Heart left ventricle (tissue), 16 donors: ENCODE data around the gene STK36. TPM values are rescaled to one million over a fixed set of nuclear protein-coding genes. Genes with fewer than 3 reads are reported as not detected.

ENCODE experiments used
- ATAC-seq, 4 donors: fragments of 200-7000 bp; cut with Tn5 transposase; one replicate each; pipeline ENCODE4 v1.9.1; 2020 to 2022; ENCODE audit warnings: moderate library complexity in 4 of 4, mild to moderate bottlenecking in 3 of 4, moderate number of reproducible peaks in 1 of 4
- DNase-seq, 5 donors: peaks; one replicate each; pipeline ENCODE4 v3.0.0-alpha.2; 2020
- H3K27ac ChIP-seq, 12 donors: fragments of 200-600 bp; sonication (generic) in 4 of 12; one replicate each; pipeline versions ENCODE4 v1.5.0 to v1.8.0; 2016 to 2022; ENCODE audit warnings: mild to moderate bottlenecking in 2 of 12
- H3K27me3 ChIP-seq, 9 donors: fragments of 200-600 bp; sonication (generic) in 2 of 9; one replicate each; pipeline versions ENCODE4 v1.5.1 to v1.8.0; 2016 to 2022; ENCODE audit warnings: mild to moderate bottlenecking in 3 of 9
- H3K36me3 ChIP-seq, 9 donors: fragments of 200-600 bp; sonication (generic) in 2 of 9; one replicate each; pipeline versions ENCODE4 v1.5.0 to v1.8.0; 2018 to 2022; ENCODE audit warnings: mild to moderate bottlenecking in 2 of 9
- H3K4me1 ChIP-seq, 12 donors: fragments of 200-600 bp; sonication (generic) in 4 of 12; one replicate each; pipeline versions ENCODE4 v1.5.0 to v1.8.0; 2016 to 2022; ENCODE audit warnings: mild to moderate bottlenecking in 3 of 12
- H3K4me3 ChIP-seq, 12 donors: fragments of 200-600 bp; sonication (generic) in 4 of 12; one replicate each; pipeline versions ENCODE4 v1.5.0 to v1.8.0; 2017 to 2022; ENCODE audit warnings: mild to moderate bottlenecking in 9 of 12, moderate library complexity in 4 of 12
- H3K9me3 ChIP-seq, 12 donors: fragments of 200-600 bp; sonication (generic) in 4 of 12; one replicate each; pipeline versions ENCODE4 v1.5.0 to v1.8.0; 2016 to 2022; ENCODE audit warnings: mild to moderate bottlenecking in 1 of 12
- POLR2A ChIP-seq, 2 donors: fragments of 450-650 bp; IDR thresholded peaks; one replicate each; pipeline ENCODE4 v1.6.1; 2017; ENCODE audit warnings: antibody characterized with exemption in 2 of 2, mild to moderate bottlenecking in 2 of 2, moderate library complexity in 2 of 2
- WGBS, 4 donors: extraction: QIAGEN DNeasy Blood & Tissue Kit in 2 of 4; methylation state at CpG; one replicate each; pipeline versions ENCODE4 v1.1.5 to v1.1.7; 2013 to 2018; 5-methylcytosine and 5-hydroxymethylcytosine counted together
- intact Hi-C, 10 donors: fragments of 100-400 bp; cut with DNase I; formaldehyde crosslinking; loops; one replicate each; pipeline versions ENCODE4 v1.11.1 to v1.14.2; 2022
- polyA plus RNA-seq, 2 donors: library from polyadenylated mRNA; stranded (reverse); fragments of 200-250 nt; gene quantifications; one replicate each; pipeline ENCODE4 v1.2.3, GENCODE V29; 2013
- total RNA-seq, 9 donors: library from RNA; depleted of rRNA in 2 of 9; stranded (reverse); fragments of >200 nt in 2 of 9; fragmentation: NEBNext Ultra II Directional in 3 of 9; extraction: Animal tissue kit (Norgen Biotek cat#: 25700) in 3 of 9; gene quantifications; one replicate each; pipeline versions ENCODE4 v1.1.0 to v1.2.4, GENCODE V29; 2016 to 2023
- TF ChIP-seq, protein P1 (sequence below), 12 donors: fragments of 200-600 bp; sonication (generic) in 4 of 12; IDR thresholded peaks; one replicate each; pipeline versions ENCODE4 v1.5.0 to v1.8.0; 2018 to 2022; ENCODE audit warnings: antibody characterized with exemption in 12 of 12, mild to moderate bottlenecking in 5 of 12
- donor health status: ischemic (EF 13 %, LVEDD 7.1; RV severe dilation, severe dysfunction).
- donor health status: healthy with polysubstance abuse.
- donor health status: DM: no; HTN: yes; CAD: no.
- donor health status: DM: no; HTN: no; CAD: no.
- donor health status: ischemic (EF 25% LVEDD 6.9; RV normal size, moderate dysfunction).
- donor health status: ischemic (EF 25% LVEDD 5.7; RV mildly dilated, moderate dysfunction).
- donor health status: healthy.
- donor health status: DM: yes; HTN: yes; CAD: no.
- donor health status: ischemic (EF 35%, LVEDD 5.7; RV mildly dilated, moderate dysfunction).
- donor health status: nonischemic (EF 11% LVEDD 7.7; RV severe dilation, severe dysfunction).
- donor health status: DM: yes; HTN: yes; CAD: no.
- donor health status: PGD.
- donor health status: ischemic (EF 29% LVEDD 5.4; RV normal size, mild dysfunction).
- donor health status: nonischemic (EF 23%, LVEDD 6.1; RV moderate dilation, normal function).

STK36 gene
- total and polyA plus RNA-seq, 11 donors = 4.7 to 16.2 (median 7.9) TPM

DNA sequence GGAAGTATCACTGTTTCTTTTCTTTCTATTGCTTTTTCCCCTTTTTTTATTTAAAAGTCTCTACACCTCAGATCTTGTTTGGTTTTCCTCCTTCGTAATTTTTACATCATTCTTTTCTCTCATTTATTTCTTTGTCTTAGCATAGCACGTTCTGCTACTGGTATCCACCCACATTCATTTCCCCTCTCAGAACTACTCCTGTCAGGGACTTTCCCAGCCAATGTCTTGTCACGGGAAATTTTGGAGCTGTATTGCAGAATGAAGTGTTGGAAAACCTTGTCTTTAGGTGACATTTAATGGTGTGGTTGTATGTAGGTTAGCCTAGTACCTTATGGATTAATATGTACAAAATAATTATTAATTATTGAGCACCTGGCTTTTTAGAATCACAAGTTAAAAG, 72.7 kb downstream of the STK36 start:
- Histone ChIP-seq H3K36me3 (peaks cover 0 to 65% (median 55%) of the 10 kb centered on the region in 9 donors), H3K27ac (peak overlapping the region in 8 of 12 donors; percentile 11 to 85 (median 74)), H3K4me1 (peaks cover 0 to 52% (median 14%) of the 10 kb centered on the region in 12 donors), H3K9me3 (no peaks in the 10 kb centered on the region), H3K4me3 (no peak overlapping the region), H3K27me3 (no peaks in the 10 kb centered on the region)
- ATAC-seq (no peak), DNase-seq (no peak)
- intact Hi-C loops = loop anchor here in 1 of 10 donors (5.0 kb wide), 1 partner anchor 88 kb away; the partner anchor contains the start of gene PRKAG3
- 43 to 61% (median 52%) methylated on average over 3 of the region's 3 CpGs for WGBS, 4 donors
- TF ChIP-seq, protein P1, sequence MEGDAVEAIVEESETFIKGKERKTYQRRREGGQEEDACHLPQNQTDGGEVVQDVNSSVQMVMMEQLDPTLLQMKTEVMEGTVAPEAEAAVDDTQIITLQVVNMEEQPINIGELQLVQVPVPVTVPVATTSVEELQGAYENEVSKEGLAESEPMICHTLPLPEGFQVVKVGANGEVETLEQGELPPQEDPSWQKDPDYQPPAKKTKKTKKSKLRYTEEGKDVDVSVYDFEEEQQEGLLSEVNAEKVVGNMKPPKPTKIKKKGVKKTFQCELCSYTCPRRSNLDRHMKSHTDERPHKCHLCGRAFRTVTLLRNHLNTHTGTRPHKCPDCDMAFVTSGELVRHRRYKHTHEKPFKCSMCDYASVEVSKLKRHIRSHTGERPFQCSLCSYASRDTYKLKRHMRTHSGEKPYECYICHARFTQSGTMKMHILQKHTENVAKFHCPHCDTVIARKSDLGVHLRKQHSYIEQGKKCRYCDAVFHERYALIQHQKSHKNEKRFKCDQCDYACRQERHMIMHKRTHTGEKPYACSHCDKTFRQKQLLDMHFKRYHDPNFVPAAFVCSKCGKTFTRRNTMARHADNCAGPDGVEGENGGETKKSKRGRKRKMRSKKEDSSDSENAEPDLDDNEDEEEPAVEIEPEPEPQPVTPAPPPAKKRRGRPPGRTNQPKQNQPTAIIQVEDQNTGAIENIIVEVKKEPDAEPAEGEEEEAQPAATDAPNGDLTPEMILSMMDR (IDR thresholded peaks at IDR 0.05) = no peak
- TF ChIP-seq POLR2A (IDR thresholded peaks at IDR 0.05) = no peak

DNA sequence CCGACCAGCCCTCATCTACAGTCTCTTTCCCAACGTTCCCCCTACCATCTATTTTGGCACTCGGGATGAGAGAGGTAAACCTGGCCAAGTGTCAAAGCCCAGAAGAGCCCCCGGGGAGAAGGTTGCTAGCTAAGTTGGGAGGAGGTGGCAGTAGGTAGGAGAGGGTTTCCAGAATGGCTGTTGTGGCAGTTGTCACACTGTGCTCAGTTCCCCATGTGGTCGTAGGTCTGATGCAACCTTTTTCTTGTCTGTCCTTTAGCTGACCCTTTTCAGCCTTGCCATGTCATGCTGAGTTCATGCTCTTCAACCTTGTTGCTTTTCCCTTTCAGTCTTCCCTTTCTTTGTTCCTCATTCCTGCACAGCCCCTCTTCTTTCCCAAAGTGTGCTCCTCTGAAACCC, 73.3 kb downstream of the STK36 start:
- peaks cover 0 to 65% (median 57%) of the 10 kb centered on the region in 9 donors for H3K36me3 ChIP-seq
- 67 to 80% (median 74%) methylated on average over 5 of the region's 5 CpGs for WGBS, 4 donors
- ATAC-seq (peak in 3 of 4 donors; percentile 32 to 76 (median 50)), DNase-seq (peak in 1 of 5 donors; percentile 44)
- peaks cover 0 to 52% (median 14%) of the 10 kb centered on the region in 12 donors for H3K4me1 ChIP-seq
- H3K4me3 ChIP-seq = no peak overlapping the region
- H3K27ac ChIP-seq = peak overlapping the region in 11 of 12 donors; percentile 11 to 85 (median 70)
- no peaks in the 10 kb centered on the region for H3K27me3 ChIP-seq
- TF ChIP-seq, protein P1 (IDR thresholded peaks at IDR 0.05) = no peak
- TF ChIP-seq POLR2A (IDR thresholded peaks at IDR 0.05) = no peak
- no peaks in the 10 kb centered on the region for H3K9me3 ChIP-seq
- intact Hi-C loops = loop anchor here in 1 of 10 donors (5.0 kb wide), 1 partner anchor 87 kb away; the partner anchor contains the start of gene PRKAG3

DNA sequence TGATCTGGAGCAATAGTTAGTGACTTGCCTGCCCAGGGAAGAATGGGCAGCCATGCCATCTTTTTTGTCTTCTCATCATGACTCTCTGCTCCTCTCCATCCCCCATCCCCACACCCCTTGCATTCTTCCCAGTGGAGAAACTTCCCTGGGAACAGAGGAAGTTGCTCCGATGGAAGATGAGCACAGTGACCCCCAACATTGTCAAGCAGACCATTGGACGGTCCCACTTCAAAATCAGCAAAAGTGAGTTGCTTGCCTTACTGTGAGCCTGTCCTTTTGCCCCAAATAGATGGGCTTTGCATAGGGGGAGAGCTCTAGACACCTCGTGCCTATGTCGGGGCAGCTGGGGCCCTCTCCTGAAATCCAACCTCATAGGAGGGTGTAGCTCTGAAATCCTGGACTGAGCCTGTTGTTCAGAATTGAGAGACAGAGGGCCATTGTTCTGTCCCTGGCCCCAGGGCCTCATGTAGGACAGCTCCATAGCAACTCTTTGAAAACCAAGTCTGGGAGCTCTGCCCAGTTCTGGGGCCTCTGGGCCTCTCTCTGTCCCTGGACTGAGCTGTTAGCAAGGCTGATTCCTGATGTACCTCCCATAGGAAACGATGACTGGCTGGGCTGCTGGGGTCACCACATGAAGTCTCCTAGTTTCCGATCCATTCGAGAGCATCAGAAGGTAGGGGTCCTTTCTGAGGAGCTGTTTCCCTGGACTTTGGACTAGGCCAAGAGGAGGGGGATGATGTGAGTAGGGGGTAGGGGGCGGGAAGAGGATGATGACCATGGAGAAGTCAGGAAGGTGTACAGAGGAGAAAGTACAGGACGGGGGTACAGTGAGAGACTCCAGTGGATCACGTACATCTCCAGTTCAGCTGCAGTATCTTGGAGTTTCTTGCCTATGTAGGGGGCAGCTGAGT, 73.9 kb downstream of the STK36 start:
- DNase-seq (peak; percentile 67 to 86 (median 78)), ATAC-seq (peak; percentile 97 to 98 (median 98))
- Histone ChIP-seq H3K27me3 (no peaks in the 10 kb centered on the region), H3K27ac (peak overlapping the region in 11 of 12 donors; percentile 47 to 85 (median 70)), H3K4me1 (peaks cover 0 to 52% (median 14%) of the 10 kb centered on the region in 12 donors), H3K4me3 (no peak overlapping the region), H3K36me3 (peaks cover 0 to 65% (median 57%) of the 10 kb centered on the region in 9 donors), H3K9me3 (no peaks in the 10 kb centered on the region)
- WGBS, 4 donors = 66 to 84% (median 78%) methylated on average over 10 of the region's 10 CpGs
- intact Hi-C loops = loop anchor here in 1 of 10 donors (5.0 kb wide), 1 partner anchor 86 kb away; the partner anchor contains the start of gene PRKAG3
- TF ChIP-seq POLR2A (IDR thresholded peaks at IDR 0.05) = no peak
- TF ChIP-seq, protein P1 (IDR thresholded peaks at IDR 0.05) = no peak

DNA sequence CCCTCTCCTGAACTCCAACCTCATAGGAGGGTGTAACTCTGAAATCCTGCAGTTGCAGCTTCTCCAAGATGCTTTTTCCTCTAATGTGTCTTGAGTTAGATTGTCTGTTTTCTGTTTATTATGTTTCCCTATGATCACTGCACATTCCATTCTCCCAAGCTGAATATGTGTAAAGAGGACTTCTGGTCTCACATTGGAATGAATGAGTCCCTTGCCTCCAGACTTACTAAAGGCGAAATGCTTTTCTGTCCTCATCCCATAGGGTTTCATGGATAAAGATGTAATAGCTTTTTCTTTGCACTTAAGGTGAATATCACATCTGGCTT, 74.5 kb downstream of the STK36 start:
- WGBS, 4 donors = 91 to 100% (median 93%) methylated on average over 1 of the region's 1 CpG
- no peaks in the 10 kb centered on the region for H3K27me3 ChIP-seq
- peak overlapping the region in 10 of 12 donors; percentile 47 to 85 (median 69) for H3K27ac ChIP-seq
- H3K9me3 ChIP-seq = no peaks in the 10 kb centered on the region
- ATAC-seq = no peak
- H3K36me3 ChIP-seq = peaks cover 0 to 65% (median 57%) of the 10 kb centered on the region in 9 donors
- TF ChIP-seq POLR2A (IDR thresholded peaks at IDR 0.05) = no peak
- TF ChIP-seq, protein P1 (IDR thresholded peaks at IDR 0.05) = no peak
- intact Hi-C loops = loop anchor here in 1 of 10 donors (5.0 kb wide), 1 partner anchor 86 kb away; the partner anchor contains the start of gene PRKAG3
- peaks cover 0 to 52% (median 14%) of the 10 kb centered on the region in 12 donors for H3K4me1 ChIP-seq
- H3K4me3 ChIP-seq = no peak overlapping the region
- no peak for DNase-seq
